ENCODE measurements around the gene RGS8.

RGS8 gene

GRCh38 chr1:182671750-182672486 lies 12.5 kb downstream of the RGS8 start:
- no peak for DNase-seq (ENCODE audit: low read depth in 2 of 2)

- no peak for DNase-seq (ENCODE audit: low read depth in 2 of 2)
These were observed 14.2 kb downstream of the RGS8 start for GRCh38 chr1:182670032-182670749.

- no peak for DNase-seq (ENCODE audit: low read depth in 2 of 2)
These were observed 15.1 kb downstream of the RGS8 start for GRCh38 chr1:182669266-182669665.

GRCh38 chr1:182668521-182669054 lies 15.8 kb downstream of the RGS8 start:
- no peak for DNase-seq (ENCODE audit: low read depth in 2 of 2)

- no peak for DNase-seq (ENCODE audit: low read depth in 2 of 2)
These were observed 16.4 kb downstream of the RGS8 start for GRCh38 chr1:182667848-182668505.

GRCh38 chr1:182666706-182667105 lies 17.7 kb downstream of the RGS8 start:
- DNase-seq (ENCODE audit: low read depth in 2 of 2): no peak

- no peak for DNase-seq (ENCODE audit: low read depth in 2 of 2)
These were observed 20.1 kb downstream of the RGS8 start for GRCh38 chr1:182664296-182664695.

- DNase-seq (ENCODE audit: low read depth in 2 of 2): no peak
These were observed 21.4 kb downstream of the RGS8 start for GRCh38 chr1:182662956-182663355.

GRCh38 chr1:182662121-182662890 lies 22.1 kb downstream of the RGS8 start:
- DNase-seq (ENCODE audit: low read depth in 2 of 2): no peak

- DNase-seq (ENCODE audit: low read depth in 2 of 2): no peak
These were observed 26.3 kb downstream of the RGS8 start for GRCh38 chr1:182658055-182658454.

- no peak for DNase-seq (ENCODE audit: low read depth in 2 of 2)
These were observed 27.5 kb downstream of the RGS8 start for GRCh38 chr1:182656842-182657397.

GRCh38 chr1:182653986-182654385 lies 30.4 kb downstream of the RGS8 start:
- DNase-seq (ENCODE audit: low read depth in 2 of 2): no peak

- no peak for DNase-seq (ENCODE audit: low read depth in 2 of 2)
These were observed 31.5 kb downstream of the RGS8 start for GRCh38 chr1:182652933-182653332.

- no peak for DNase-seq (ENCODE audit: low read depth in 2 of 2)
These were observed 33.1 kb downstream of the RGS8 start for GRCh38 chr1:182651339-182651724.

GRCh38 chr1:182650678-182651338 lies 33.6 kb downstream of the RGS8 start:
- no peak for DNase-seq (ENCODE audit: low read depth in 2 of 2)

GRCh38 chr1:182649041-182649440 lies 35.3 kb downstream of the RGS8 start:
- no peak for DNase-seq (ENCODE audit: low read depth in 2 of 2)

GRCh38 chr1:182646739-182647138 lies 37.6 kb downstream of the RGS8 start:
- DNase-seq (ENCODE audit: low read depth in 2 of 2): no peak

GRCh38 chr1:182644886-182645285 lies 39.5 kb downstream of the RGS8 start:
- DNase-seq (ENCODE audit: low read depth in 2 of 2): no peak

- no peak for DNase-seq (ENCODE audit: low read depth in 2 of 2)
These were observed 40.7 kb downstream of the RGS8 start for GRCh38 chr1:182643699-182644098.

GRCh38 chr1:182642461-182642860 lies 41.9 kb downstream of the RGS8 start:
- DNase-seq (ENCODE audit: low read depth in 2 of 2): no peak

GRCh38 chr1:182641561-182641960 lies 42.8 kb downstream of the RGS8 start:
- DNase-seq (ENCODE audit: low read depth in 2 of 2): no peak
